DMS53 (cell line): ENCODE data around the gene C1orf232.

Experiments used
- DNase-seq: peaks from one replicate; lab custom pipeline; 2025; lab: John Stamatoyannopoulos, UW

Gene C1orf232

GRCh38 chr1:26156285-26157038 lies 12.3 kb downstream of the C1orf232 start:
- no peak for DNase-seq

DNA sequence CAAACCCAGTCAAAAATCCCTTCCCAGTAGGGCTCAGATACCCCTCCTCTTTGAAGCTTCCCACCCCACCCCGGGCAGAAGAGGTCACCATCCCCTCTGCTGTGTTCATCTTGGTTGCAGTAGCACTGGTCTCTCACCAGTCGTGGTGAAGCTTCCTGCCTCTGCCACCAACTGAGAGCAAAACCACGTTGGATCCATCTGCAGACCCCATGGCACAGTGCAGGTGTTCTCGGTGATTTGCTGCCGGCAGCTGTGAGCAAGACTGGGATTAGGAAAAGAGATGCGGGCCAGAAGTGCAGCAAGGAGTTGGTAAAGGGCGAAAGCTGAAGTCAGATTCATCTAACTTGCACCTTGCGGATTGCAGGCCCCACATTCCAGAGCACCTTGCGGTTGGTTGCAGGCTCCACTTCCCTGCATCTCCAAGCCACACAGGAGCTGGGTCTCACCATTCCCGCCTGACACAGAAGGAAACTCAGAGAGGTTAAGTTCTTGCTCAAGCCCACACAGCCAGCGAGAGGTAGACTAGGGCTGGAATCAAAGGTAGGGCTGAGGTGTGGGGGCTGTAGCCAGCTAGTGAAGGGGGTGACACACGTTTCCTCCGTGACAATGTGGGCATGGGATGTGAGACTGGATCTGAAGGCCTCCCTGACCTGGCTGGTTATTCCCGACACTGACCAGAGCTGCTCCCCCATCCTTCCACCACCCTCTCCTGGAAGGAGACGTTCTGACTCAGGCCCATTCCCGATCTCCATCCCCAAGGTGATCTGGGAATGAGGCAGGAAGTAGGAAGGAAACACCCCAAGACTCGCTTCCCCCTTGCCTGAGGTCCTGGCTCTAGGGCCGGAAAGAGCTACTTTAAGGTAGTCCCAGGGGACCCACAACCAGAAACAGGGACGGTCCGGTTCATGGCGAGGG lies 13.1 kb downstream of the C1orf232 start:
- DNase-seq, result no peak

- DNase-seq, result no peak
Measured at GRCh38 chr1:26154750-26155149, 14.0 kb downstream of the C1orf232 start.

DNA sequence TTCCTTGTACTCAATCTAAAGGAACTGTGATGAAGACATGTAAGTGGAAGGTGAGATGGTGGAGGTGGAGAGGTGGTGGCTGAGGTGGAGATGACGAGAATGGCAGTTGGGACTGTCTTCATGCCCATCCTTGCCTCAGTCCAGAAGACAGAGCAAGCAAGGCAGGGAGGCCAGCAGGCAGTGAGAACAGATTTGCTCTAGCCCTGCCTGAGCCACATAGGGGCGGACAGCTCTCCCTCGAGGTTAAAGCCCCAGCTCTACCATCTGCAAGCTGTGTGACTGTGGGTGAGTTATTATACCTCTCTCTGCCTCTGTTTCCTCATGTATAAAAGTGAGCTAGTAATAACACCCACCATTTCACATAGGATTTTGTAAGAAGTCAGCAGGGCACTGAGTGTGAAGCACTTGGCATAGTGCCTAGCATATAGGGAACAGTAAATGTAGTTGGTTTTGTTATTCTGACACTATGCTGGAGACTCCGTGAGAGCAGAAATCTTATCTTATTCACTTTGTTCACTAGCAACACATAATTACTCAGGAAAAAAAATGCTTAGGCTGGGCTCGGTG lies 14.7 kb downstream of the C1orf232 start:
- DNase-seq, result no peak

DNA sequence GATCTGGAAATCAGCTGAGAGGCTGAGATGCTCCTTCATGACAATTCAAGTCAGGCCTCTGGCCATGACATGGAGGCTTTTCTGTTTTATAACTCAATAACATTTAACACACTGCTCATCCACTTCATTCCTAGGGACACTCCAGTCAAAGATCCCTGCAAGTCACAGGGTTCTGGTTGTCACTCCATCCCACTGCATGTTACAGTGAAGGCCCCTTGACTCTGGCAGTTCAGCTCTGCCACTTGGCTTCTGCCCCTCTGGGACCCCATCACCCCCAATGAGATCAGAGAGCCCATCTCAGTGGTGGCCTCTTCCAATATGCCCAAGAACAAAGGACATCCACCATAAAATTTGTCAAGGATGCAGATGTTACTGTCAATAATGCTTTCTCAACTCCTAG lies 19.9 kb downstream of the C1orf232 start:
- DNase-seq, result no peak

DNA sequence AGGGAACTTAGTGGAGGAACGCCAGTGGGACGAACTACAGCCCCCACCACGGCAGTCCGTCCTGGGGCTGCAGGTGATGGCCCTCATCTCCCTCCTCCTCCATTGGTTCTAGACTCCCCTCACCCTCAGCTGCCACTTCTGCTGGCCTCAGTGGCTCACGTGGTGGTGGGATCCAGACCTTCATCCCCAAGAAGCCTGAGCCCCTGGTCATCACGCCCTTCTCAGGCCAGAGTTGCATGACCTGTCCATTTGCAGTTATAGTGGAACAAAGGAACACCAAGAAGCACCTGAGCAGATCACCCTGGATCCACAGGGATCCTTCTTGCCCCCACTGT lies 22.8 kb downstream of the C1orf232 start:
- no peak for DNase-seq

DNA sequence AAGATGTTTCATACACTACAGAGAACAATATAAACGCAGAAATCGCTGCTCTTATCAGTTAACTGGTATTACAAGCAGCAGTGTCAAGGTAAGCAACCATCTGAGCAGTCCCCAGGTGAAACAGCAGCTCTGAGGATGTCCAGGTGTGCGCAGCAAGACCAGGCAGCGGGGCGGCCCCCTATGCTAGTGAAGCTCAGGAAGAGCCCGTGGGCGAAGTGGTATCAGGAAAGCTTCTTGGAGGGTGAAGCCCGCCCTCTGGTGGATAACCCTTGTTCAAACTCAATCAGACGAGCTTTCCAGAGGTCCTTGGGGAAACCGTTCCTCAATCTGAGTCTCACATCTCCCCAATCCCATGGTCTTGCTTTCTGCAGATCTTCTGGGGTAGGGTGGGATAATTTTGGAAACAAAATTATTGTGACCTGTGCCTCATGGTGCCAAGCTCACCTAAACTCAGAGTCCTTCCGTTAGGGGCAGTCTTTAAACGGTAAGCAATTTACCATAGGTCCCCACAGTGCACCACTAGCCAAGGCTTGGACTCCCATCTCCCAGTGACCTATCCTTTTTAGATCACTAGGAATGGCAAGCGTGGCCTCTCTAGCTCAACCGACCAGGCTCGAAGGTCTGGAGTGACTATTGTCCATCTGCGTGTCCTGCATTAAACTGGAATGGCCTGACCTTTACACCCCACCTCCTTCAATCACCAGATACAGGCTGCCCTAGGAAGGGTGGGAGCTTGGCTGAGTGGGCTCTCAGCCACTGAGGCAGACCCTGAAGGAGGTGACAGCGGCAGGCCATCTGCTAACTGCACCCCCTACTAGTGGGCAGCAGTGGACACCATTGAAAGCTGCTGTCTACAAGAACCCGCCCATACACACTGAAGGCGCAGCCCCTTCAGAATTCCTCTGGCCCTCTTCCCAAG lies 23.5 kb downstream of the C1orf232 start:
- DNase-seq, result peak; percentile 97

DNA sequence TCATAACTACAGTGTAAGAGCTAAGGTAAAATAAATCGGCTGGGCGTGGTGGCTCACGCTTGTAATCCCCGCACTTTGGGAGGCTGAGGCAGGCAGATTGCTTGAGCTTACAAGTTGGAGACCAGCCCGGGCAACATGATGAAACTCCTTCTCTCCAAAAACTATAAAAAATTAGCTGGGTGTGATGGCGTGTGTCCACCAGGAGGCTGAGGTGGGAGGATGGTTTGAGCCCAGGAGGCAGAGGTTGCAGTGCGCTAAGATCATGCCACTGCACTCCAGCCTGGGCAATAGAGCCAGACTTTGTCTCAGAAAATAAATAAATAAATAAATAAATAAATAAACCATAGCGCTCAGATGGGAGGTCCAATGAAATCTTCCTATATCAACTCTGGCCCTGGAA lies 26.6 kb downstream of the C1orf232 start:
- no peak for DNase-seq

DNA sequence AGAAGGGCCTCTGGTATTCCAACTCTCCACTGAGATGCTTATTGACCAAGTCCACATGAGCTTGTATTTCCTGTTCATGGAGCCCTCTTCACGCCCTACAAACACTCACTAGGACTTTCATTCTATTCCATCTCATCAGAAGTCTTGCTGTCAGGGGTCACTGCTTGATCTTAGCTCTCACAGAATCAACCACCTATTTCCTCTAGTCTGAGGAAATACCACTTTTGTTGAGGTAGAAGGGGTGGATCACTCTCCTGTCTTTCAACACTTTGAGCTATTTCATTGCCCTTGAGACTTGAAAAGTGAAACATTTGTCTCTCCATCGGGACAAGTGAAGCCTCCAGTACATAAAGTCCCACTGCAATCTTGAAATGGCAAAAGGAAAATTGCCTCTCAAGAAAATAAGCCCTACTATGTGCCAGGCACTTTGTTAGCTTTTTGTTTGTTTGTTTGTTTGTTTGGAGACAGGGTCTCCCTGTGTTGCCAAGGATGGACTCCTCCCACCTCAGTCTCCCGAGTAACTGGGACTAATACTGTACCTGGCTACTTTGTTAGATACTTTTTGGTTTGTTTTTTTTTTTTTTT lies 29.7 kb downstream of the C1orf232 start:
- DNase-seq, result peak; percentile 69

DNA sequence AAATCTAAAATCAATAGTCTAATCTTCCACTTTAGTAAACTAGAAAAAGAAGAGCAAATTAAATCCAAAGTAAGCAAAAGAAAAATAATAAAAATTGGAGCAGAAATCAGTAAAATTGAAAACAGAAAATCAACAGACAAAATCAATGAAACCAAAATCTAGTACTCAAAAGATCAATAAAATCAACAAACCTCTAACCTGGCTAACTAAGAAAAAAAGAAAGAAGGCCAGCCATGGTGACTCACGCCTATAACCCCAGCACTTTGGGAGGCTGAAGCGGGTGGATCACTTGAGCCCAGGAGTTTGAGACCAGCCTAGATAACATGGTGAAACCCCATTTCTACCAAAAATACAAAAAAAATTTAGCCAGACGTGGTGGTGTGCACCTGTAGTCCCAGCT lies 34.3 kb downstream of the C1orf232 start:
- DNase-seq, result no peak

GRCh38 chr1:26132834-26133167 lies 36.0 kb downstream of the C1orf232 start:
- no peak for DNase-seq

DNA sequence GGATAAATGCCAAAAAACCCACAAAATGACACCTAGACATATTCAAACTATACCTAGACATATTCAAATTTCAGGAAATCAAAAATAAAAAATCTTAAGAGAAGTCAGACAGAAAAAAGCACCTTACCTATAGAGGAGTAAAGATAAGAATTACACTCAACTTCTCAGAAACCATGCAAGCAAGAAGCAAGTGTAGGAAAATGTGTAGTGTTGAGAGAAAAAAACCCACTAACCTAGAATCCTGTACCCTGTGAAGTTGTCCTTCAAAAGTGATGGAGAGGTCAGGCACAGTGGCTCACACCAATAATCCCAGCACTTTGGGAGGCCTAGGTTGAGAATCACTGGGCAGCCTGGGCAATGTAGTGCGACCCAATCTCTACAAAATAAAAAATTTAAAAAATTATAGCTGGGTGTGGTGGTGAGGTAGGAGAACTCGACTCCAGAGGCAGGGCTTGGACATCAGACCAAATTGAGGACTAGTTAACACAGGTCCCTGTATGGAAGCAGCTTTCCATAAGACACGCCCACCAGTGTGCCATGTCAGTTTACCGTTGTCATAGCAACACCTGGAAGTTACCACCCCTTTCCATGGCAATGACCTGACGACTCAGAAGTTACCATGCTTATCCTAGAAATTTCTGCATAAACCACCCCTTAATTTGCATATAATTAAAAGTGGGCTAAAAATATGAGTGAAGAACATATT lies 36.5 kb downstream of the C1orf232 start:
- peak; percentile 44 for DNase-seq

- no peak for DNase-seq
Measured at GRCh38 chr1:26130695-26131094, 38.1 kb downstream of the C1orf232 start.

GRCh38 chr1:26129778-26130177 lies 39.0 kb downstream of the C1orf232 start:
- DNase-seq, result no peak

DNA sequence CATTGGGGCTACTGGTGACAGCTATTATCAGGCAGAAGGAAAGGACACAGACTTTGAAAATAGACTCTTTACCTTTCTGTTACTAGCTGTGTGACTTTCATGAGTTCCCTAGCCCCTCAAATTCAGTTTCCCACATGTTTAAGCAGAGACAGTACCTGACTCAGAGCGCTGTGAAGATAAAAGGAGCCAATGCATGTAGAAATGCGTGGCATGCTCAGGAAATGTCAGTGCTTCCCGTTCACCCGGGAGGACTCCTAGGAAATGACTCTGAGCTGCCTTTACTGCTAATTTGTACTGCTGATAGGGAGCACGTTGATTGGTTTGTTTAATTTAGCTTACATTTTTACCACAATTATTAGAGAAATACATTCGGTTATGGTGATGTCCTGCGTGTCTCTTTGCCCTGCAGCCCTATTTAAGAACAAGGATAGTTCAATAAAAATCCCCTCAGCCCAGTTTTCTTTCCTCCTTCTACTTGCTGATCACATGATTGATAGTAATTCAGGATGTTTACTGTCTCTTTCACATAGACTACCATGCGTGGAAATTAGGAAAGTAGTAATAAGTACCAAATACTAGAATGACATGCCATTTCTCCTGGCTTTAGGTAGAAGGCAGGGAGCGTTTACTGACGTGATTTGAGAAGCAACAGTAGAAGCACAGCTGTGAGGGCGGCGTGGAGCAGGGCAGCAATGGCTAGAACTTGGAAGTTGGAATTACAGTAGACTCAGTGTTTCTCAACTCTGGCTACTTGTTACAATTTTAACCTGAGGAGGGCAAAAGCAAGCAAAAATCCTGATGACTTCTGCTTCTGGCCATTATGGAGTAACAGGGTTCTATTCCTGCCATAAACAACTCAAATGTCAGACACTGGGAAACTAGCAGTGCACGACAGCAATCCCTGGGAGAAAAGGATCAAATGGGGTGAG lies 41.3 kb downstream of the C1orf232 start:
- no peak for DNase-seq

- DNase-seq, result peak; percentile 79
Measured at GRCh38 chr1:26126321-26127084, 42.3 kb downstream of the C1orf232 start.

DNA sequence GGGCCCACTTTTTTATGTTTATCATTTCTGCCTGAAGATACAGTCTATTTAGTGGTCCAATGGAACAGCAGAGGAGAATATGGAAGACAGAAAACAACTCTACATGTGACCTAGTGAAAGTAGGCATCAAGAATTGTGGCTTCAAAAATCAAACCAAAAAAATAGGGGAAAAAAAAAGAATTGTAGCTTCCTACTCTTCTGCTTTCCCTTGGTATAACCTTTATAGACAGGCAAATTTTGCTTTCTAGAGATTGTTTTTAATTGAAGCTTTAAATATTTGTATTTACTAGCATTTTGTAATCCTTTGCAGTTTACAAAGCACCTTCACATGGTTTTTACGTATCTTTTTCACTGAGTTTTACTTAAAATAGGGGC lies 42.8 kb downstream of the C1orf232 start:
- DNase-seq, result no peak

- no peak for DNase-seq
Measured at GRCh38 chr1:26125382-26125781, 43.4 kb downstream of the C1orf232 start.
